Measurements from ENCODE around the gene C16orf95.

C16orf95 gene

GRCh38 chr16:87356491-87356853 is 39.3 kb upstream of the C16orf95 start:
- in situ Hi-C loops (cut with HindIII; ENCODE audit: low pct_unique_long_range_greater_than_20kb, low sequenced_read_pairs): no loop called here
- DNase-seq (ENCODE audit: low read depth in 1 of 2, low spot score in 1 of 2): no peak
- no peak for TF ChIP-seq JUND (IDR thresholded peaks at IDR 0.05; ENCODE audit: low read depth)

GRCh38 chr16:87353613-87354012 is 36.4 kb upstream of the C16orf95 start:
- in situ Hi-C loops (cut with HindIII; ENCODE audit: low pct_unique_long_range_greater_than_20kb, low sequenced_read_pairs): no loop called here
- no peak for DNase-seq (ENCODE audit: low read depth in 1 of 2, low spot score in 1 of 2)
- TF ChIP-seq JUND (IDR thresholded peaks at IDR 0.05; ENCODE audit: low read depth): no peak

GRCh38 chr16:87352818-87353217 is 35.6 kb upstream of the C16orf95 start:
- in situ Hi-C loops (cut with HindIII; ENCODE audit: low pct_unique_long_range_greater_than_20kb, low sequenced_read_pairs): no loop called here
- TF ChIP-seq JUND (IDR thresholded peaks at IDR 0.05; ENCODE audit: low read depth): no peak
- no peak for DNase-seq (ENCODE audit: low read depth in 1 of 2, low spot score in 1 of 2)

- no peak for DNase-seq (ENCODE audit: low read depth in 1 of 2, low spot score in 1 of 2)
Measured at GRCh38 chr16:87351320-87351698, 34.1 kb upstream of the C16orf95 start.

GRCh38 chr16:87350681-87351319 is 33.6 kb upstream of the C16orf95 start:
- in situ Hi-C loops (cut with HindIII; ENCODE audit: low pct_unique_long_range_greater_than_20kb, low sequenced_read_pairs): no loop called here
- no peak for TF ChIP-seq JUND (IDR thresholded peaks at IDR 0.05; ENCODE audit: low read depth)
- DNase-seq (ENCODE audit: low read depth in 1 of 2, low spot score in 1 of 2): no peak

More at GRCh38 chr16:87351320-87351698, 34.1 kb upstream of the C16orf95 start:
- in situ Hi-C loops (cut with HindIII; ENCODE audit: low pct_unique_long_range_greater_than_20kb, low sequenced_read_pairs): no loop called here
- TF ChIP-seq JUND (IDR thresholded peaks at IDR 0.05; ENCODE audit: low read depth): no peak

- in situ Hi-C loops (cut with HindIII; ENCODE audit: low pct_unique_long_range_greater_than_20kb, low sequenced_read_pairs): no loop called here
- no peak for DNase-seq (ENCODE audit: low read depth in 1 of 2, low spot score in 1 of 2)
- no peak for TF ChIP-seq JUND (IDR thresholded peaks at IDR 0.05; ENCODE audit: low read depth)
Measured at GRCh38 chr16:87350031-87350430, 32.8 kb upstream of the C16orf95 start.

- in situ Hi-C loops (cut with HindIII; ENCODE audit: low pct_unique_long_range_greater_than_20kb, low sequenced_read_pairs): no loop called here
- DNase-seq (ENCODE audit: low read depth in 1 of 2, low spot score in 1 of 2): no peak
Measured at GRCh38 chr16:87348616-87349157, 31.5 kb upstream of the C16orf95 start.

GRCh38 chr16:87347932-87348615 is 30.9 kb upstream of the C16orf95 start:
- DNase-seq (ENCODE audit: low read depth in 1 of 2, low spot score in 1 of 2): no peak
- TF ChIP-seq JUND (IDR thresholded peaks at IDR 0.05; ENCODE audit: low read depth): no peak
- in situ Hi-C loops (cut with HindIII; ENCODE audit: low pct_unique_long_range_greater_than_20kb, low sequenced_read_pairs): no loop called here

More at GRCh38 chr16:87348616-87349157, 31.5 kb upstream of the C16orf95 start:
- TF ChIP-seq JUND (IDR thresholded peaks at IDR 0.05; ENCODE audit: low read depth): no peak

GRCh38 chr16:87346517-87347060 is 29.4 kb upstream of the C16orf95 start:
- in situ Hi-C loops (cut with HindIII; ENCODE audit: low pct_unique_long_range_greater_than_20kb, low sequenced_read_pairs): no loop called here
- TF ChIP-seq JUND (IDR thresholded peaks at IDR 0.05; ENCODE audit: low read depth): no peak
- no peak for DNase-seq (ENCODE audit: low read depth in 1 of 2, low spot score in 1 of 2)

GRCh38 chr16:87345726-87346424 is 28.7 kb upstream of the C16orf95 start:
- DNase-seq (ENCODE audit: low read depth in 1 of 2, low spot score in 1 of 2): no peak
- in situ Hi-C loops (cut with HindIII; ENCODE audit: low pct_unique_long_range_greater_than_20kb, low sequenced_read_pairs): no loop called here
- no peak for TF ChIP-seq JUND (IDR thresholded peaks at IDR 0.05; ENCODE audit: low read depth)

- DNase-seq (ENCODE audit: low read depth in 1 of 2, low spot score in 1 of 2): no peak
- TF ChIP-seq JUND (IDR thresholded peaks at IDR 0.05; ENCODE audit: low read depth): no peak
- in situ Hi-C loops (cut with HindIII; ENCODE audit: low pct_unique_long_range_greater_than_20kb, low sequenced_read_pairs): no loop called here
Measured at GRCh38 chr16:87344931-87345631, 27.9 kb upstream of the C16orf95 start.
